Stimulated activated CD4-positive, alpha-beta T cell treated with anti-CD3 and anti-CD28 coated beads, Interleukin-1b, Interleukin-23, amount 100 ng/mL, for 1 hour (primary cell): ENCODE results near the gene NEB.
A peak's percentile ranks its signal among the peaks of the same experiment; 100 is the strongest.
"Not testable (repeated sequence)": the region's sequence is repeated elsewhere in the genome, so short reads cannot be mapped to it uniquely, and the experiment has no call there.

Source experiments
- DNase-seq, 2 donors: peaks; one replicate each; pipeline ENCODE4 v3.0.0-alpha.2; 2020; ENCODE audit warnings: low read depth in 2 of 2

NEB gene

DNA sequence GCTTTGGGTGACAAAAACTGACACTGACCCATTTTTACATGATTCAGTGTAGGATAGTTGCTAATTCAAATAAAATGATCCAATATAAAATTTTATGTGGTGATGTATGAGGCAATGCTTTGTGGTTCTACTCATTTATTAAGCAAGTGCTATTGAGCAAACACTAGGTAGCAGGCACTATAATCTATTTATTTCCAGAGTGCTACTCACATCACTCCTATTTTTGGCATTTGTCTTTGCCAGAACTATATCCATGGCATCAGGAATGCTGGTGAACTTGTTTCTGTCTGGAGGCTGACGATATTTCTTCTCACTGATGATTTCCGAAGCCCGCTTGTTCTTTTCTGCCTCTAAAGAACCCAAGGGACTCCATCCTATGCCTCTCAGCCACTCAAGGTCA, 84.3 kb downstream of the NEB start:
- no peak for DNase-seq

DNA sequence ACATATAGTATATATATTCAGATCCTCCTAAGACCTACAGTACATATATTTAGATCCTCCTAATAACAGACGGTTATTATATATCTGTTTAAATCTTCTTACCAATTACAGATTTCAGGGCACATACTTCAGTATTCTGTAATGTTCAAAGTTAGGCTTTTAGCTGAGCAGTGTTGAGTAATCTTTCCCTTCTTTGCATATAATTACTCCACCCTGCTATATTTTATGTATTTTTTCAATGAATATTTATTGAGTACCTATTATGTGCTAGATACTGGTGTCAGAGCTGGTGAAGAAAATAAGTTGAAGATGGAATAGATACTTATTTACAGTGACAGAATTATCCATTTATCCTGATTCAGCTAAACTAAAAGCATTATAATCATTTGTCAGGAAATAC, 84.9 kb downstream of the NEB start:
- no peak for DNase-seq

DNA sequence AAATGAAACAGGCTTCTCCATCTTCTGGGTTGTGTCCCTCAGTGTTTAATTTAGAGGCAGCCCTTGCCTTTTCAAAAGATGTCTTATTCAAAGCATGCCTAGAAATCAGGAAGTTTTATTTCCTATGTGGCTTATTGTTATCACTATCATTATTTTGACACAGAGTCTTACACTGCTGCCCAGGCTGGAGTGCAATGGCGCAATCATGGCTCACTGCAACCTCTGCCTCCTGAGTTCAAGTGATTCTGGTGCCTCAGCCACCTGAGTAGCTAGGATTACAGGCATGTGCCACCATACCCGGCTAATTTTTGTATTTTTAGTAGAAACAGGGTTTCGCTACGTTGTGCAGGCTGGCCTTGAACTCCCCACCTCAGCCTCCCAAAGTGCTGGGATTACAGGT, 87.8 kb downstream of the NEB start:
- DNase-seq: not testable (repeated sequence)

DNA sequence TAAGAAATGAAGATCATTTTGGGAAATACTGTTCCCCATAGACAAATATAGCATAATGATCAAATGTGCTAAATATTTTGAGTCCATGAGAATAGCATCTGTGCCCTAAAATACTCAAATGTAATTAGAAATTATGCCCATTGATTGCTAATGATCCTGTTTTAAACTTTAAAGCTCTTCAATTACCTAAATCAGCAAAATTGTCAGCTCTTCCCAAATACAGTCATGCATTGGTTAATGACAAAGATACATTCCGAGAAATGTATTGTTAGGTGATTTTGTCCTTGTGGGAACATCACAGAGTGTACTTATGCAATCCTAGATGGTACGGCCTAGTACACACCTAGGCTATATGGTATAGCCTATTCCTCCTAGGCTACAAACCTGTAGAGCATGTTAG, 89.7 kb downstream of the NEB start:
- DNase-seq: no peak

DNA sequence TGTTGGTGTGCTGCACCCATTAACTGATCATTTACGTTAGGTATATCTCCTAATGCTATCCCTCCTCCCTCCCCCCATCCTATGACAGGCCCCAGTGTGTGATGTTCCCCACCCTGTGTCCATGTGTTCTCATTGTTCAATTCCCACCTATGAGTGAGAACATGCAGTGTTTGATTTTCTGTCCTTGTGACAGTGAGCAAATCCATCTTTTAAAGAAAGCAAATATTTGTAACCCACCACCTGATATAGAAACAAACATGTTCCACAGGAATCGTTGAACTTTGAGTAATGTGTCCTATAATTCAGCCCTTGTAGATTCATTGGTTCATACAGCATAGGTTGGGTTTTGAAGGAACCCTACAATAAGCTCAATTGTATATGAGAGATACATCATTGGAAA, 92.4 kb downstream of the NEB start:
- DNase-seq: not testable (repeated sequence)

DNA sequence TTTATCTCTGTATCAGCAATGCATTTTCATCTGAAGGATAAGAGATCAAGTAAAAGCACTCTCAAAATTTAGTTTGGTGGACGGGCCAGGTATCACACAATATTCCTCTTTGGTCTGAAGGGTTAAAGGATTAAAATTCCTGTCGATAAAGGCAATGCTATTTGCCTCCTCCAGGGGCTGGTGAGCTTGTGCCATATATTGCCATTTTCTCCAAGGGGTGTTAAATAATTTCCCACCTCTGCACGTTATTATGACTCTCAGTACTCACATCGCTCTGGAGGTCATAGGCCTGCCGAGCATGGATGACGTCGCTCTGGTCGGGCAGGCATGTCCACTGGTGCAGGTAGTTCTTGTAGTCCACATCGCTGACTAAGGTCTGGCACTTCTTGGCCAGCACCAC, 94.2 kb downstream of the NEB start:
- no peak for DNase-seq

DNA sequence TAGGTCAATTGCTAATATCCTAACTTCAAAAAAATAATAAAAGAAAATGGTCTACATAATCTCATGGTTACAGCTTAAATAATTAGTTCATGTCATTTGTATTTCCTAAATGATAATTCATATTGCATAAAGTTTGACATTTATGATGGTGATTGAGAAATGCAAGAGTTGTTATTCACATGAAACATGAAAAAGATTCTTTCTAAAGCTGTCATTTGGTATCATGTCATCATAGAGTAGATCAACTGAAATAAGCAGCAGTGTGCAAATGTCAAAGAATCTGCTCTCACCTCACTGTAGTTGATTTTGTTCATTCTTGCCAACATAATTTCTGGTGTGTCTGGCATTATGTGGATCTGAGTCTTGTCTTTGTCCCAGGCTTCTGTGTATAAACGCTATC, 95.3 kb downstream of the NEB start:
- DNase-seq: no peak

DNA sequence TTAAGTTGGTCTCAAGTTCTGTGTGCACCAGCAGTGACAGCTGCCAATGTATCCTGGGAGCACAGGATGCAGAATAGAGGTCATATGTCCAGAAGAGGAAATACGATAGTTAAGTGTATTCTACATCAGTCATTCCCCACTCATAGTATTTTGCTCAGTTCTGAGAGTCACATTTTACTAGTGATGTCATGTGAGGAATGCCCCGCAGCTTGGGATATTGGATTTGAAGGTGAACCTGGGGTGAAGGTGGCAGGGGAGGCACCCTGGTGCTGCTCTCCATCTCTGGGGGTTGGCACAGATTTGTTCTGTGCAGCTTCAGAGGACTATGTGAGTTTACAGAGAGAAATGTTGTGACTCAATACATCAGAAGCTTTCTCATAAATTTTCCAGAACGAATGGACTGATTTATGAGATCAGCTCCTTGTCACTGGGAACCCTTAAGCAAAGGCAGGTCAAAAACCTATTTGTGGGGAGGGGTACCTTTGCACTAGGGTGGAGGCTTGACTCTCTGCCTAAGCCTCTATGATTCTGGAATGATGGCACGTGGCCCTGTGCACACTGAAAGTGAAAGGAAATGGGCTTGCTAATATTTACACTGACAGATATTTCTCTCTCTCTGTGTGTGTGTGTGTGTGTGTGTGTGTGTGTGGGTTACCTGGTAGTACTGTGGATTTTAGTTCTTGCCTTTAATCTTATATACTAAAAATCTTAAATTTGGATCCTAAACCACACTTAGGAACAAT, 95.9 kb downstream of the NEB start:
- DNase-seq: peak in 1 of 2 donors; percentile 14

DNA sequence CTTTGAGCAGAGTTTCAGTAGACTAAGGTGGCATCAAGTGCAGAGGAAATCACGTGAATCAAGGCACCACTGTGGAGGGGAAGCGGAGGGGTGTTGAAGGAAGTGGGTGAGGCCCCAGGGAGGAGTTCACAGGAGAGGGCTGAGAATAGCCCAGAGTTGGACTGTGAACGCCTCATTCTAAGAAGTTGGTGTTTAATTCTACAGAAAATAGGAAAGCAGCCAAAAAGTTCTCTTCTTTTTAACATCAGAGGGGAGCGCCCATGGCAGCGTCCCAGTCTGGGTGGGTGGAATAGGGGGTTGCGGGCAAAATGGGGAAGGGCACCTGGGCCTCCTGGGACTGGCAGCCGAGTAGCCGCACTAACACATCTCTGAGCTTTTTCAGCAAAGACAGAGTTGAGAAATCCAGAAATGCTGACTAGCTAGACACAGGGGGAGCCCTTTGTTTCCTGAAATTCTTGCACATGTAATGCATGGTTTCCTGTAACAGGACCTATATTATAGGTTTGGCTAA, 97.0 kb downstream of the NEB start:
- DNase-seq: no peak

DNA sequence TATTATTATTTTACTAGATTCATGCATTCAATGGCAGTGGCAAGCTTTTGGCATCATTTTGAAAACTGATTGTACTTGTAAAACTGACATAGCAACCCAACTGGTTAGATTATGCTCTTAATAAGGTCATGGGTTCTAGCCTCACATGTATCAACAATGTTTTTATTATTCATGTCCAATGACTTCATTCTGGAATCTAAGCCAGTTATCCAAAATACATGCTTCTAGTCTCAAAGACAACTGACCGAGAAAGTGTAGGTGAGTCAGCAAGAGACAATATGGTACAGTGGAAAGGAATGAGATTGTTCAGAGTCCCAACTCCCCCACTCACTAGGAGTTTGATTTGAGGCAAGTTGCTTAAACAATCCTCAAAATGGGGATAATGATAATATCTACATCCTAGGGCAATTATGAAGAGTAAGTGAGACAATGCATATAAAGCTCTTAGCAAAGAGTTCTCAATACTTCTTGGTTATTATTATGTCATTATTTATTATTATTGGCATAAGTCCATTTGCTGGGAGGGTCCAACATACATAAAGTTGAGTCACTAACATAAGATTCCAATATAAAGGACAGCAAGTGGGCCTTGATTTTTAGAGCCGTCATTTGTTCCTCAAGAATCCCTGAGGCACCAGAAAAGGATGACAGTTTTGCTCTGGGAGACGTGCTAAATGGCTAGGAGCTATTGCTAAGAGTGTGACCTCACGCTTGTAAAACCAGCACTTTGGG, 99.4 kb downstream of the NEB start:
- no peak for DNase-seq

DNA sequence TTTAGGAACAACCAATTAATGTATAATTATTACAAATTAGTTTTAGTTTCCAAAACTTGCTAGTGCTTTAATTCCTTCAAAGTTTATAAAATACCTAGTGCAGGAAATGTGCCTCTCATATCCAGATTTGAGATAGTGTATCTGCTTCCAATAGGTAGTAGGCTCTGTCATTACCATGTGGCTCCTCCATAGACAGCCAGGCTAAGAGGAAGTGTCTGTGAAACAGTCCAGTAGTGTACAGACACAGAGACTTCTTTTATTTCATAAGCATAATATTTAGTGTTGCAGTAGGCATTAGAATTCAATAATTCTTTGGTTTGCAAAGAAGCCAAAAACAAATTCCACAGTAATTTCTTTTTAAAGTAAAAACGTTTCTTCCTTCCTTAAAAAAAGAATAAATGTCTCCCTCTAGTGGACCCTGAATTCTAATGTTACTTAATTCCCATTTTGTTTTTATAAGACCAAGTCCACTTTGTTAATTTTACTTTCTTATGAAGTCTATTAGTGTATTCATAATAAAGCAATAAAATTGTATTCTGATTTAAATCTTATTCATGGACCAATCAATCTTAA, 101.2 kb downstream of the NEB start:
- no peak for DNase-seq

DNA sequence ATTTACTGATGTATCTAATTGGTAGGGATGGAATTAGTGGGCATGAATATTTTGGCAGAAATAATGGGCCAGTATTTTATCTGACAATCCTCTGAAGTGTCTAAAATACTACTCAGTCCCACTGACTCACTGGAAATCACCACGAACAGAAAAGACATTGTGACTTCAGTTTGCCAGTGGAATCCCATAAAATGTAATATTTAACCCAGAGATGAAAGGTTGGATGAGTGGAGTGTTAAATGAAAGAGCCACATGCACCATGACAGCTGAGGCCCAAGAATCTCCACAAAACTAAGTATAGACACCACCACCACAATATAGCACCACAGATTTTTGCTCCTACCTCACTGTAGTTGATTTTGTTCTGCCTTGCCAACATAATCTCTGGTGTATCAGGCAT, 103.9 kb downstream of the NEB start:
- DNase-seq: no peak

DNA sequence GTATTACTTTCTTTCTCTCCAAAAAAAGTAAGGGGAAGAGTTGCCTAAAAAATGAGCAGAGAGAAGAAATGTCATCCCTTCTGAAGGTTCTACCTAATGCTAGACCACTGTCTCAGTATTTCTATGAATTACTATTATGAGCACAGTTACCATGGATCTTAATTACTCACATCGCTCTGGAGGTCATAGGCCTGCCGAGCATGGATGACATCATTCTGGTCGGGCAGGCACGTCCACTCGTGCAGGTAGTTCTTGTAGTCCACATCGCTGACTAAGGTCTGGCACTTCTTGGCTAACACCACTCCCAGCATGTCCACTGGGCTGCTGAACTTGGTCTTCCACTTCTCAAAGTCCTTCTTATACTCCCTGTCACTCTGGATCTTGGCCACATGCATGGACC, 106.9 kb downstream of the NEB start:
- no peak for DNase-seq

DNA sequence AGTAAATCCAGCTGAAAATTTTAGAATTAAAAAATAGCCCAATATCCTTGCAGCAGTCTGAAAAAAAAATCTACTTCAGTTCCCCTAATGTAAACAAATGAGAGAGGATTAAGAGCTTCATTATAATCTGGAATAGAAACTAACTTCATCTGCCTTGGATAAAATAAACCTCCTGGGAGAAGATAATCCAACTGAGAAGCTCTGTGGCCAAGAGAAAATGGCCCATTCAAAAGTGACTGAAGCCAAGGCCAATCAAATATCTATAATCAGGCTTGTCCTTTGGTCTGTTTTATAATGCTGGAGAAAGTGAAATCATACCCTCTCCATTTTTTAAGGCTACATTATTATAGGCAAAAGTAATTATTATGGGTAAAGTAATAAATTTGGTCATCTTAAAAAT, 110.0 kb downstream of the NEB start:
- no peak for DNase-seq

DNA sequence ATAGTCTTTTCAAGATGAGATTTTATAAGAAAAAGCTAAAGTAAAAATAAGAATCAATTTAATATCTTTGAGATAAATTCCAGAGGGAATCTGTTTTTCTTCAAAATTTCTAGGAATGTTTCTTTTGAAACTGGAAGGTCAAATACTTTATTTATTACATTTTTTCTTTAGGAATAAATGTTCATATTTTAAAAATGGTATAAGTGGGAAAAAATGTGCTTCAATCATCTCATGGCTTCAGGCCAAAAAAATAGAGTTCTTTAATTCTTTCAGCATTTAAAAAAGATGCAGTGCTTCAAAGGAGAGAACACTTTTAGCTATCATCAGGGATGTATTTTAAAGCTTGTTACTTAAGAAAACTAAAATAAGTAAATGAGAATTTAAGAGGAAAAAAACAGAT, 110.6 kb downstream of the NEB start:
- DNase-seq: no peak

DNA sequence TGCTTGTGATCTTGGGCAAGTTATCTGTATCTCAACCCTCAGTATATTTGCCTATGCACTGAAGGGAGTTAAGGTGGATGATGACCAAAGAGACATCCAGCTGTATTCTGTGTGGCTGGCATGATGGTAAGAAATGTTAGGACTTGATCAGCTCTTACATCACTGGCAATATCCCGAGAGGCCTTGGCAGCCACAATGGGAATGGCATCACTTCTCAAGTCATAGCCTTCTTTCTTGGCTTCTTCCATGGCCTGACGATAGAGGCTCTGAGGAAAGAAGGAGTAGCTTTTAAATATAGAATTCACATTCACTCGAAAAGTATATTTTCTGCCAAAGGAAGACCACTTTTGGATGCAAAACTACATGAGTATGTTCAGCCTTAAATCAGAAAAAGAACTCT, 113.5 kb downstream of the NEB start:
- DNase-seq: no peak

DNA sequence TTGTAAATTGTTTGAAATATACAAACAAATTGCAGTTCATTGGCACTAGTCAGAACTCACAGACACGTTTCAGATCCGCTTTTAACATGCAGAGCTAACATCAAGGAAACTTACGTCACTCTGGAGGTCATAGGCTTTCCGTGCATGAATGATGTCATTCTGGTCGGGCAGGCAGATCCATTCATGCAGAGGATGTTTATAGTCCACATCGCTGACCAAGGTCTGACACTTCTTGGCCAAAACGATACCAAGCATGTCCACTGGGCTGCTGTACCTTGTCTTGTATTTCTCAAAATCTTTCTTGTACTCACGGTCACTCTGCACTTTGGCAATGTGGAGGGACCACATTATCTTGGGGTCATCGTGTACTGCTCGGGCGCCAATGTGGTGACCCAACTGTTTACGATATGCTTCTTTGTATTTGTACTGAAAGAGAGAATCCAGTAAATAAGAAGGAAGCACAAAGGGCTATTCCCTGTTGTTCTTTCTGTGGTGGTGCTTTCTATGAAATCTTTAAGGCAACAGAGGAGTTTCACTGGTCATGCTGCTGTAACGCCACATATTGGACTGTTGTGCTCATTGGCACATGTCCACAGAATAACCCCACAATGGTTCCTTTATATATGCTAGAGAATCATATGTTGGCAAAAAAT, 114.8 kb downstream of the NEB start:
- no peak for DNase-seq

DNA sequence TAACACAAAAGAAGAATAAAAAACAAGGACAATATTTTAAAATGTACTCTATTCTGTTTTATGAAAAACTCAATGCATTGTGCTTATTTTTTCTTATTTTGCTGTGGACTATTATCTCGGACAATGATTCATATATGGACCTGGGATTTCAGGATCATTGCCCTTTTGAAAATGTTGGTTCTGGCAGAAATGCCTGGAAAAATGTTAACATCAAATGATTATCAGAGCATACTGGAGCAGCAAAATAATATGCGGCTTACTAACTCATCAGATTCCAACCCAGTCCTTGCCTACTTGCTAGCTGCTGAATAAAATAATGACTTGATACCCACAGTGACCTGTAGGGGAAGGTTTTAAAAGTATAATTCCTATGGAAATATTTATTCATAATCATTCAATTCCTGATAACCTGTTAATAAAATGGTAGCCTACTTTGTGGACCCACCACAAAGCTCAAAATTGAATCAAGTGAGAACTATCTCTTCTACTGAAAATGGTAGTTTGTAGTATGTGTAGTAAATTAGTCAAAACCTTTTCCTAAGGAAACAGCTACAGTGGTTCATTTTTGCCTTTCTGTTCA, 117.4 kb downstream of the NEB start:
- no peak for DNase-seq

DNA sequence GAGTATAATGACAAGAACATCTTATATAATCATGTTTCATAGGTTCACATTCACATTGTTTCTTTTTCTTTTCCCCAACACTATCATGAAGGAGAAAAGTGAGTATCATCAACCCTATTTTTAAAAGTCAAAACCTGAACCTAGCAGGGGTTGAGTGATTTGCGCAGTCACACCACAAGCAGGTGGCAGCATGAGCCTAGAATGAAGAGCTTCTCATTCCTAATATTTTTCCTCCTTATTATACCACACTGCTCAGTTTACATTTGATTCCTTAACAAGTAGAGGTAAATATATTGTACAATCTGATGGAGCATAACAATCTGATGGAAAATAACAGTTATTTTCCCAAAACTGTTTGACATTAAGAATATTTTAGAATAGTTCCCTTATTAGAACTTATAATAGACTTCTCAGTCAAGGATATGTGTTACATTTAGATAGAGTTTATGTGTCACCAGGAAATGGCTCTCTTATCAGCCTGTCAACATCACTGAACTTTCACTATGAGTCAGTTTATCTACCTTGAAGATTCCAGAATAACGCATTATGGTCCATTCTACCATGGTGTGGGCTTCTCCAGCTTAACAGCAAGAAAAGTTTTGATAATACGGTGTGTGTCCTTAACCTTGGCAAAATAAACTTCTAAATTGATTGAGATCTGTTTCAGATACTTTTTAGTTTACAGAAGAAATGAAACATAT, 119.5 kb downstream of the NEB start:
- DNase-seq: no peak

DNA sequence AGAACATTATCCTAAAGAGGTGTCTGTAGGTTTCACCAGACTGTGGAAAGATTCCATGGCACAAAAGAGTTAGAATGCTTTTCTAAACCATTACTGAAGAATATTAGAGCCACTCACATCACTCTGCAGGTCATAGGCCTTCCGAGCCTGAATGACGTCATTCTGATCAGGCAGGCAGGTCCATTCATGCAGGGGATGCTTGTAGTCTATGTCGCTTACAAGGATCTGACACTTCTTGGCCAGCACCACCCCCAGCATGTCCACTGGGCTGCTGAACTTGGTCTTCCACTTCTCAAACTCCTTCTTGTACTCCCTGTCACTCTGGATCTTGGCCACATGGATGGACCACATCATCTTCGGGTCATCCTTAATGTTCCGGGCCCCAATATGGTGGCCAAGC, 120.1 kb downstream of the NEB start:
- no peak for DNase-seq

DNA sequence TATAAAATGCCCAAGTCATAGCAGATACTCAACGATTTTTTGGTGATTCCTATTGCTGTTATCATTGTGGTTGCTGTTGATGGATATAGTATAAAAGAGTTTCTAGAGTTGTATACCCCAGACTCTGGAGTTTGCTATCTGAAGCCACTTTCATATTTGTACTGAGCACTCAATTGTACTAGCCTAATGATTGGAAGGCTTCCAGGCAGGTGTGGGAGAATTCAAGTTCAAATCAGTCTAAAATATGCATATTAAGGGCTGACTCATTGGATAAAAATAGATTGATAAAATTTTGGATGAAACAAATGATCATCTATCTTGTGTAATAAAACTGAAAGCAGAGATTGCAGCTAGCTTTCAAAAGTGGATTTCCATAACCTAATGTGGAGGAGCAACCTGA, 122.9 kb downstream of the NEB start:
- DNase-seq: no peak

DNA sequence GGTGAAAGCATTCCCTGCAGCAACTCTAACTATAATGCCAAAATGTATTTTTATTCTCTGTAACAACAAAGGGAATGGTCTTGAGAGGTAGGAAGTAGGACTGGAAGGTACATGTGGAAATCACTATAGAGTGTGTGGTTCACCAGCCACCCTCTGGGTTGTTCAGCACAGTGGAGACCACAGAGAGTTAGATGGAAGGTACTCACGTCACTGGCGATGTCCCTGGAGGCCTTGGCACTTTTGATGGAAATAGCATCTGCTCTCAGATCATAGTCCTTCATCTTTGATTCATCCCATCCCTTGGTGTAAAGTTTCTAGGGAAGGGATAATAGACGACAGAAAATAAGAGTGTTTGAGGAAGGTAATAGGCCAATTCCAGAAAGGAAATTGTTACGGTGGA, 124.0 kb downstream of the NEB start:
- DNase-seq: no peak
